ENCODE results near the gene RWDD1. TPM values are rescaled to one million over a fixed set of nuclear protein-coding genes. Genes with fewer than 3 reads are reported as not detected.

The RWDD1 gene, protein sequence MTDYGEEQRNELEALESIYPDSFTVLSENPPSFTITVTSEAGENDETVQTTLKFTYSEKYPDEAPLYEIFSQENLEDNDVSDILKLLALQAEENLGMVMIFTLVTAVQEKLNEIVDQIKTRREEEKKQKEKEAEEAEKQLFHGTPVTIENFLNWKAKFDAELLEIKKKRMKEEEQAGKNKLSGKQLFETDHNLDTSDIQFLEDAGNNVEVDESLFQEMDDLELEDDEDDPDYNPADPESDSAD
- polyA plus RNA-seq (2012; rRNA removed), result 17.7 and 18.8 TPM in 2 replicates
- polyA plus RNA-seq (2012; cell fraction: cytosol; rRNA removed), result 24.6 and 37.6 TPM in 2 replicates
- 5.1 and 6.7 TPM in 2 replicates for polyA plus RNA-seq (2012; cell fraction: nucleus; rRNA removed)

GRCh38 chr6:116570856-116571682 lies at the start of gene RWDD1:
RWDD1 (plus strand) TSS chr6:116571504; CDS start chr6:116571583, 79 bp downstream.
- DNase-seq, result peak; percentile 97
- peak within 1 kb of the TSS; percentile 89 for H3K9ac ChIP-seq

More at GRCh38 chr6:116570856-116571682, at the start of gene RWDD1:
- Histone ChIP-seq H3F3A (replicated peaks; ENCODE audit: insufficient read depth) (peaks cover 11% of the 10 kb centered on the region), H3K4me1 (ENCODE audit: control insufficient read depth in 1 of 2, insufficient read depth in 2 of 2, low read depth in 1 of 2, low read length in 1 of 2) (peaks cover 4 to 6% of the 10 kb centered on the region in 2 experiments; a peak in 3 of 4 replicates), H3K4me3 (ENCODE audit: low read depth in 2 of 2, low read length in 1 of 2) (peak within 1 kb of the TSS; percentile 97 to 98), H2AFZ (ENCODE audit: low read depth) (peak within 1 kb of the TSS; percentile 85), H3K27ac (ENCODE audit: low read depth in 2 of 2, low read length in 1 of 2) (peak within 1 kb of the TSS; percentile 84 to 96), H3K4me2 (peak within 1 kb of the TSS; percentile 80), H3K79me2 (ENCODE audit: insufficient read depth) (peaks cover 63% of the 10 kb centered on the region), H3K9me3 (no peaks in the 10 kb centered on the region), H4K20me1 (ENCODE audit: insufficient read depth) (no peaks in the 10 kb centered on the region), H3K27me3 (ENCODE audit: insufficient read depth) (no peaks in the 10 kb centered on the region), H3K36me3 (replicated peaks in 1 of 2; ENCODE audit: control insufficient read depth in 1 of 2, insufficient read depth in 2 of 2, low read length in 1 of 2) (peaks cover 6 to 15% of the 10 kb centered on the region in 2 experiments), H3K9me2 (no peaks in the 10 kb centered on the region)
- ChIA-PET POLR2A (interaction anchor here (1.0 to 2.6 kb wide), 7 partner anchors 8 to 471 kb away, joined by 3 to 12 read pairs (median 4); partner anchors contain the start of genes NT5DC1, TSPYL1 and TSPYL4), CTCF (interaction anchor here (0.6 to 5.4 kb wide), 15 partner anchors 11 to 356 kb away, joined by 3 to 38 read pairs (median 4); partner anchors contain the start of genes CALHM4 and ZUP1)
- TF ChIP-seq EP300 (IDR thresholded peaks at IDR 0.05; ENCODE audit: borderline replicate concordance in 1 of 2, low read depth in 1 of 2, low read length in 1 of 2), result no peak
- TF ChIP-seq RAD21 (IDR thresholded peaks at IDR 0.05; ENCODE audit: low read length), result no peak
- TF ChIP-seq ZBTB33 (IDR thresholded peaks at IDR 0.05; ENCODE audit: borderline replicate concordance, low read depth), result no peak
- TF ChIP-seq SIN3A (IDR thresholded peaks at IDR 0.05; ENCODE audit: borderline replicate concordance, low read depth, low read length), result peak; percentile 83; the same call in 1 of the 2 replicates
- TF ChIP-seq CHD2 (IDR thresholded peaks at IDR 0.05; ENCODE audit: low read length, partially characterized antibody), result peak; percentile 69
- TF ChIP-seq CTCF (IDR thresholded peaks at IDR 0.05), result no peak
- TF ChIP-seq FOXJ3 (CRISPR knock-in tag; IDR thresholded peaks at IDR 0.05), result no peak
- peak; percentile 90 for TF ChIP-seq NRF1 (IDR thresholded peaks at IDR 0.05; ENCODE audit: low read depth, low read length)
- TF ChIP-seq, protein P1, sequence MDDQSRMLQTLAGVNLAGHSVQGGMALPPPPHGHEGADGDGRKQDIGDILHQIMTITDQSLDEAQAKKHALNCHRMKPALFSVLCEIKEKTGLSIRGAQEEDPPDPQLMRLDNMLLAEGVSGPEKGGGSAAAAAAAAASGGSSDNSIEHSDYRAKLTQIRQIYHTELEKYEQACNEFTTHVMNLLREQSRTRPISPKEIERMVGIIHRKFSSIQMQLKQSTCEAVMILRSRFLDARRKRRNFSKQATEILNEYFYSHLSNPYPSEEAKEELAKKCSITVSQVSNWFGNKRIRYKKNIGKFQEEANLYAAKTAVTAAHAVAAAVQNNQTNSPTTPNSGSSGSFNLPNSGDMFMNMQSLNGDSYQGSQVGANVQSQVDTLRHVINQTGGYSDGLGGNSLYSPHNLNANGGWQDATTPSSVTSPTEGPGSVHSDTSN (IDR thresholded peaks at IDR 0.05), result no peak; the same call in none of the 2 replicates
- TF ChIP-seq, protein P2, sequence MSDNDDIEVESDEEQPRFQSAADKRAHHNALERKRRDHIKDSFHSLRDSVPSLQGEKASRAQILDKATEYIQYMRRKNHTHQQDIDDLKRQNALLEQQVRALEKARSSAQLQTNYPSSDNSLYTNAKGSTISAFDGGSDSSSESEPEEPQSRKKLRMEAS (IDR thresholded peaks at IDR 0.05; ENCODE audit: low read depth), result peak; percentile 68; the same call in 1 of the 2 replicates
- no peak; the same call in 1 of the 2 replicates for TF ChIP-seq FOXM1 (IDR thresholded peaks at IDR 0.05; ENCODE audit: low read depth)
- TF ChIP-seq RFX5 (IDR thresholded peaks at IDR 0.05; ENCODE audit: low read length), result no peak
- TF ChIP-seq TAF1 (IDR thresholded peaks at IDR 0.05; ENCODE audit: borderline replicate concordance, low read depth, low read length), result peak; percentile 77; the same call in 1 of the 2 replicates
- TF ChIP-seq JUND (IDR thresholded peaks at IDR 0.05), result no peak
- TF ChIP-seq, protein P3, sequence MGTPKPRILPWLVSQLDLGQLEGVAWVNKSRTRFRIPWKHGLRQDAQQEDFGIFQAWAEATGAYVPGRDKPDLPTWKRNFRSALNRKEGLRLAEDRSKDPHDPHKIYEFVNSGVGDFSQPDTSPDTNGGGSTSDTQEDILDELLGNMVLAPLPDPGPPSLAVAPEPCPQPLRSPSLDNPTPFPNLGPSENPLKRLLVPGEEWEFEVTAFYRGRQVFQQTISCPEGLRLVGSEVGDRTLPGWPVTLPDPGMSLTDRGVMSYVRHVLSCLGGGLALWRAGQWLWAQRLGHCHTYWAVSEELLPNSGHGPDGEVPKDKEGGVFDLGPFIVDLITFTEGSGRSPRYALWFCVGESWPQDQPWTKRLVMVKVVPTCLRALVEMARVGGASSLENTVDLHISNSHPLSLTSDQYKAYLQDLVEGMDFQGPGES (IDR thresholded peaks at IDR 0.05; ENCODE audit: low read depth, low read length), result peak; percentile 80
- TF ChIP-seq POLR2AphosphoS5 (IDR thresholded peaks at IDR 0.05; ENCODE audit: low read depth, low read length), result peak; percentile 92
- peak; percentile 97 for TF ChIP-seq MXI1 (IDR thresholded peaks at IDR 0.05; ENCODE audit: low read depth, low read length)
- TF ChIP-seq RCOR1 (IDR thresholded peaks at IDR 0.05; ENCODE audit: low read length), result peak; percentile 5; the same call in 1 of the 2 replicates
- TF ChIP-seq YY1 (IDR thresholded peaks at IDR 0.05; ENCODE audit: low read depth), result peak; percentile 75; the same call in 1 of the 2 replicates
- peak; percentile 65 for TF ChIP-seq ELF1 (IDR thresholded peaks at IDR 0.05)
- TF ChIP-seq TEAD4 (IDR thresholded peaks at IDR 0.05; ENCODE audit: borderline replicate concordance, insufficient read depth), result no peak
- 2% methylated on average over 17 of the region's 62 CpGs for WGBS (ENCODE audit: low lambda C conversion rate)
